ENCODE measurements around the gene RBMS2.

- TF ChIP-seq CTCF (optimal IDR thresholded peaks at IDR 0.05 in 1 of 3, IDR thresholded peaks at IDR 0.05 in 1 of 3, conservative IDR thresholded peaks at IDR 0.05 in 1 of 3; ENCODE audit: extremely low read depth in 1 of 3, insufficient read depth in 2 of 3, low read length in 3 of 3) (no peak), EZH2 (IDR thresholded peaks at IDR 0.05; ENCODE audit: low read length) (no peak)
These were observed 78.2 kb downstream of the RBMS2 start for GRCh38 chr12:56599797-56600196.
